OCI-M2 (cell line): ENCODE data around the gene DNMT3L.
"Not testable (repeated sequence)": the region's sequence is repeated elsewhere in the genome, so short reads cannot be mapped to it uniquely, and the experiment has no call there.

Experiments
- DNase-seq: peaks from one replicate; lab custom pipeline; 2025; ENCODE audit not compliant: unreplicated experiment; lab: John Stamatoyannopoulos, UW

The DNMT3L gene

GRCh38 chr21:44249204-44250037, 12.3 kb downstream of the DNMT3L start:
- not testable (repeated sequence) for DNase-seq

- not testable (repeated sequence) for DNase-seq
These were observed 13.8 kb downstream of the DNMT3L start for GRCh38 chr21:44247904-44248303.

- not testable (repeated sequence) for DNase-seq
These were observed 17.7 kb downstream of the DNMT3L start for GRCh38 chr21:44243980-44244379.

- not testable (repeated sequence) for DNase-seq
These were observed 20.4 kb downstream of the DNMT3L start for GRCh38 chr21:44241281-44241680.

- not testable (repeated sequence) for DNase-seq
These were observed 20.9 kb downstream of the DNMT3L start, which contains the start of gene ICOSLG for GRCh38 chr21:44240842-44241241. Gene ICOSLG, minus strand, starts transcription at chr21:44240943. Its CDS starts 126 bp downstream, at chr21:44240817.

- DNase-seq, result not testable (repeated sequence)
These were observed 21.3 kb downstream of the DNMT3L start for GRCh38 chr21:44240353-44240752.

GRCh38 chr21:44229561-44229960, 32.1 kb downstream of the DNMT3L start:
- DNase-seq, result not testable (repeated sequence)

- DNase-seq, result not testable (repeated sequence)
These were observed 33.6 kb downstream of the DNMT3L start for GRCh38 chr21:44228109-44228508.

- not testable (repeated sequence) for DNase-seq
These were observed 34.1 kb downstream of the DNMT3L start for GRCh38 chr21:44227614-44228013.

- not testable (repeated sequence) for DNase-seq
These were observed 36.1 kb downstream of the DNMT3L start for GRCh38 chr21:44225605-44226004.

GRCh38 chr21:44223334-44223733, 38.4 kb downstream of the DNMT3L start:
- DNase-seq, result not testable (repeated sequence)

GRCh38 chr21:44220674-44221073, 41.0 kb downstream of the DNMT3L start:
- DNase-seq, result not testable (repeated sequence)

- not testable (repeated sequence) for DNase-seq
These were observed 43.2 kb downstream of the DNMT3L start for GRCh38 chr21:44218461-44218860.

- not testable (repeated sequence) for DNase-seq
These were observed 49.7 kb downstream of the DNMT3L start for GRCh38 chr21:44211978-44212377.

- not testable (repeated sequence) for DNase-seq
These were observed 50.1 kb downstream of the DNMT3L start for GRCh38 chr21:44211574-44211973.

- not testable (repeated sequence) for DNase-seq
These were observed 53.6 kb downstream of the DNMT3L start for GRCh38 chr21:44207860-44208646.

GRCh38 chr21:44206698-44207676, 54.7 kb downstream of the DNMT3L start:
- not testable (repeated sequence) for DNase-seq

GRCh38 chr21:44206187-44206586, 55.5 kb downstream of the DNMT3L start:
- not testable (repeated sequence) for DNase-seq

- not testable (repeated sequence) for DNase-seq
These were observed 59.0 kb downstream of the DNMT3L start for GRCh38 chr21:44202590-44203299.

- not testable (repeated sequence) for DNase-seq
These were observed 61.7 kb downstream of the DNMT3L start for GRCh38 chr21:44199997-44200396.
